ENCODE measurements around the gene PACS1. TPM values are rescaled to one million over a fixed set of nuclear protein-coding genes. Genes with fewer than 3 reads are reported as not detected.

Gene PACS1
- total and polyA plus RNA-seq, 5 donors from 2014 or later = 43.8 to 306 (median 48.3) TPM

DNA sequence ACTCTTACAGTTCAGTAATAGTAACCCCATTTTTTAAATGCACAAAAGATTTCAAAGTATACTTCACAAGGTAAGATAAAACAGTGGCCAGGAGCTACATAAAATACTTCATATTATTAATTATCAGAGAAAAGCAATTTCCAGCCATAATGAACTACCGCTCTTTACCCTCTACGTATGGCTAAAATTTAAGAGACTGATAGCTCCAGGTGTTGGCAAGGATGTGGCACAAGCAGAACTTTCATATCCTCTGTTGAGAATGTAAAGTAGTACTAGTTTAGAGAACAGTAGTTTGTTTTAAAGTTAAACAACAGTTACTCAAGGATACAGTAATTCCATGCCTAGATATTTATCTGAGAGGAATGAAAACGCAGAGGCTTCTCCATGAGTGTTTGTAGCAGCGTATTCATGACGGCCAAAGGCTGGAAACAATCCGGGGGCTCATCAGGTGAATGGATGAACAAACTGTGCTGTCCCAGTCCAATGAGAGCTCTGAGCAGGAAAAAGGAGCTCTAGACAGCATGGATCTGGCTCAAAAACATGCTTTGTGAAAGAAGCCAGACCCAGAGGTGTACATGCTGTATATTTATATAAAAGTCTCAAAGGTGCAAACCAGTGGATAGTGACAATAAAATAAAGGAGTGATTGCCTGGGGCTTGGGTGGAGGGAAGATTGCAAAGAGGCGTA is 85.5 kb downstream of the PACS1 start:
- Histone ChIP-seq H3K4me1 (ENCODE audit: control insufficient read depth, insufficient read depth, low read length, poor library complexity, severe bottlenecking) (peaks cover 1% of the 10 kb centered on the region), H3K27ac (ENCODE audit: insufficient read depth, low read length, poor library complexity, severe bottlenecking) (no peak overlapping the region), H3K9me3 (ENCODE audit: control insufficient read depth in 2 of 2, low read length in 2 of 2) (no peaks in the 10 kb centered on the region), H3K4me3 (ENCODE audit: low read depth, low read length) (no peak overlapping the region), H3K27me3 (ENCODE audit: control insufficient read depth, insufficient read depth, low read length) (no peaks in the 10 kb centered on the region), H3K36me3 (ENCODE audit: control insufficient read depth, insufficient read depth, low read length) (peaks cover 12% of the 10 kb centered on the region)
- no peaks in the 10 kb centered on the region for H3K9me3 Mint-ChIP-seq
- H3K36me3 Mint-ChIP-seq = peaks cover 21% of the 10 kb centered on the region
- H3K4me1 Mint-ChIP-seq = peaks cover 30 to 69% (median 52%) of the 10 kb centered on the region in 4 donors
- H3K27me3 Mint-ChIP-seq = no peaks in the 10 kb centered on the region
- no peak overlapping the region for H3K4me3 Mint-ChIP-seq
- H3K27ac Mint-ChIP-seq = peak overlapping the region in 1 of 3 donors; percentile 56
- DNase-seq (no peak), ATAC-seq (ENCODE audit: low read depth in 2 of 2) (no peak)

DNA sequence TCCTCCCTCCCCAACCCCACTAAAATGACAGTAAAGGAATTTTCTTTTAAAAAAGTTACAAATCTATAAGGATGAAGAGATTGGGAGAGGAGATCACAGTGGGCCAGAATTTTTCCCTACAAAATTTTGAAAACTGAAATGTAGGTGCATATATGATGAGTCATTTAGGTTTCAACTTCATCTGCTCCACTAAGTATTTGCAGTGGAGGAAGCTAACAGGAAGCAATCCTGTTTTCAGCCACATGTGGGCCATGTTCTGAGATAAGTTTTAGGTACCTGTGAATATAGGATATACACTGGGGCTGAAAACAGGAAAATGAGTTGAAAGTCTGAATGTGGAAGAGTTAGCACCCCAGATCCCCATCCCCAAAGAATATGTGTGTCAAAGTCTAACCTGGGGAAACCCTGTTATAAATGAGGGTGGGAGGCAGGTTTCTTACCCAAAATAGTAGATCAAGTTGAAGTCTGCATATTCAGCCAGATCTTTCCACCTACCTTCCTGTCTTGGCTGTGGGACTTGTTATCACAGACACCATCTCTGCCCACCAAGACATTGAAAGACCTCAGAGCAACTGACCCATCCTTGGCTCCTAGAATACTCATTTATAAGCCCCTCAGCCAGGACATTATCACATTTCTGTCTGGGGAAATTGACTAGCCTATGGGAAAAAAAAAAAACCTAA is 87.3 kb downstream of the PACS1 start:
- Mint-ChIP-seq H3K9me3 (no peaks in the 10 kb centered on the region), H3K36me3 (peaks cover 6% of the 10 kb centered on the region), H3K27ac (no peak overlapping the region), H3K4me1 (peaks cover 25 to 71% (median 49%) of the 10 kb centered on the region in 4 donors), H3K4me3 (no peak overlapping the region), H3K27me3 (no peaks in the 10 kb centered on the region)
- ATAC-seq (ENCODE audit: low read depth in 2 of 2) (no peak), DNase-seq (peak in 1 of 3 donors; percentile 12)
- H3K9me3 ChIP-seq (ENCODE audit: control insufficient read depth in 2 of 2, low read length in 2 of 2) = no peaks in the 10 kb centered on the region
- H3K4me1 ChIP-seq (ENCODE audit: control insufficient read depth, insufficient read depth, low read length, poor library complexity, severe bottlenecking) = peaks cover 6% of the 10 kb centered on the region
- peaks cover 10% of the 10 kb centered on the region for H3K36me3 ChIP-seq (ENCODE audit: control insufficient read depth, insufficient read depth, low read length)
- no peak overlapping the region for H3K4me3 ChIP-seq (ENCODE audit: low read depth, low read length)
- H3K27ac ChIP-seq (ENCODE audit: insufficient read depth, low read length, poor library complexity, severe bottlenecking) = no peak overlapping the region
- H3K27me3 ChIP-seq (ENCODE audit: control insufficient read depth, insufficient read depth, low read length) = no peaks in the 10 kb centered on the region

DNA sequence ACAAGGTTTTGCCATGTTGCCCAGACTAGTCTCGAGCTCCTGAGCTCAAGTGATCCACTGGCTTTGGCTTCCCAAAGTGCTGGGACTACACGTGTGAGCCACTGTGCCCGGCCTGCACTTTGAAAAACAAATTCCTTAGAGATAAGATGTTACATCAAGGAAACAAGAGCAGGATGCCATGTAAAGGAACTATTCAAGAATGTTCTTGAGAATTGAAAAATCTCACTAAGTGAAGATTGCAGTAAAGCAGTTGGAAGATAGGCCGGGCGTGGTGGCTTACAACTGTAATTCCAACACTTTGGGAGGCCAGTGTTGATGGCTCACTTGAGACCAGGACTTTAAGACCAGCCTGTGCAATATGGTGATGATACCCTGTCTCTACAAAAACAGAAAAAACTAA is 88.1 kb downstream of the PACS1 start:
- no peaks in the 10 kb centered on the region for H3K27me3 Mint-ChIP-seq
- H3K27ac Mint-ChIP-seq = peak overlapping the region in 2 of 3 donors; percentile 74 to 77
- H3K4me3 Mint-ChIP-seq = no peak overlapping the region
- no peaks in the 10 kb centered on the region for H3K36me3 Mint-ChIP-seq
- H3K27ac ChIP-seq (ENCODE audit: insufficient read depth, low read length, poor library complexity, severe bottlenecking) = no peak overlapping the region
- no peaks in the 10 kb centered on the region for H3K27me3 ChIP-seq (ENCODE audit: control insufficient read depth, insufficient read depth, low read length)
- H3K4me1 ChIP-seq (ENCODE audit: control insufficient read depth, insufficient read depth, low read length, poor library complexity, severe bottlenecking) = peaks cover 7% of the 10 kb centered on the region
- H3K4me1 Mint-ChIP-seq = peaks cover 26 to 74% (median 44%) of the 10 kb centered on the region in 4 donors
- DNase-seq (no peak), ATAC-seq (ENCODE audit: low read depth in 2 of 2) (no peak)
- no peak overlapping the region for H3K4me3 ChIP-seq (ENCODE audit: low read depth, low read length)
- no peaks in the 10 kb centered on the region for H3K9me3 Mint-ChIP-seq
- no peaks in the 10 kb centered on the region for H3K9me3 ChIP-seq (ENCODE audit: control insufficient read depth in 2 of 2, low read length in 2 of 2)
- H3K36me3 ChIP-seq (ENCODE audit: control insufficient read depth, insufficient read depth, low read length) = peaks cover 4% of the 10 kb centered on the region

DNA sequence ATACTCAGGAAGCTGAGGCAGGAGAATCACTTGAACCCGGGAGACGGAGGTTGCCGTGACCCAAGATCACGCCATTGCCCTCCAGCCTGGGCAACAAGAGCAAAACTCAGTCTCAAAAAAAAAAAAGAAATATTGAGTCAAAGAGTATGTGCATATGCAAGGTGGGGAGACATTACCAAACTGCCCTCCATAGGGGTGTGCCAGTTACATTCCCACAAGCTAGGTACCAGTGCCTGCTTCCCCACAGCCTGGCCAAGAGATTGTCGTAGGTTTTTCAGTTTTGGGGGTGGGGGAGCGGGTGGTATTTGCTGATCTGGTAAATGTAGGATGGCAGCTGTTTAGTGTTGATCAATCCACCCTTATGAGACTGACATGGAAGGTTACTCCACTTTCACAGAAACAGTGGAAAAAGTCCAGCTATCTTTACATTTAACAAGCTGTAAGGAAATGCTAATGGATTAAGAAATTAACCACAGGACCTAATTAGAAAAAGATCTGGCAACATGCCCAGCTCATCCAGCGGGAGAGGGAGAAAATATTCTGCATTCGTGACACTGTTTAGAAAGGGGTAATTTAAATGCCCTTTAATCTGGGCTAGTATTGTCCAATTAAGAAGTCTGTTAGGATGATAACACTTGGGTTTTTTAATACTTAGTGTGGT is 89.4 kb downstream of the PACS1 start:
- no peaks in the 10 kb centered on the region for H3K9me3 Mint-ChIP-seq
- Histone ChIP-seq H3K27me3 (ENCODE audit: control insufficient read depth, insufficient read depth, low read length) (no peaks in the 10 kb centered on the region), H3K36me3 (ENCODE audit: control insufficient read depth, insufficient read depth, low read length) (peaks cover 4% of the 10 kb centered on the region), H3K4me3 (ENCODE audit: low read depth, low read length) (no peak overlapping the region), H3K4me1 (ENCODE audit: control insufficient read depth, insufficient read depth, low read length, poor library complexity, severe bottlenecking) (peaks cover 7% of the 10 kb centered on the region), H3K27ac (ENCODE audit: insufficient read depth, low read length, poor library complexity, severe bottlenecking) (no peak overlapping the region), H3K9me3 (ENCODE audit: control insufficient read depth in 2 of 2, low read length in 2 of 2) (no peaks in the 10 kb centered on the region)
- no peak overlapping the region for H3K4me3 Mint-ChIP-seq
- no peaks in the 10 kb centered on the region for H3K36me3 Mint-ChIP-seq
- peaks cover 37 to 83% (median 50%) of the 10 kb centered on the region in 4 donors for H3K4me1 Mint-ChIP-seq
- H3K27me3 Mint-ChIP-seq = no peaks in the 10 kb centered on the region
- peak overlapping the region in 1 of 3 donors; percentile 43 for H3K27ac Mint-ChIP-seq
- DNase-seq (no peak), ATAC-seq (ENCODE audit: low read depth in 2 of 2) (no peak)

DNA sequence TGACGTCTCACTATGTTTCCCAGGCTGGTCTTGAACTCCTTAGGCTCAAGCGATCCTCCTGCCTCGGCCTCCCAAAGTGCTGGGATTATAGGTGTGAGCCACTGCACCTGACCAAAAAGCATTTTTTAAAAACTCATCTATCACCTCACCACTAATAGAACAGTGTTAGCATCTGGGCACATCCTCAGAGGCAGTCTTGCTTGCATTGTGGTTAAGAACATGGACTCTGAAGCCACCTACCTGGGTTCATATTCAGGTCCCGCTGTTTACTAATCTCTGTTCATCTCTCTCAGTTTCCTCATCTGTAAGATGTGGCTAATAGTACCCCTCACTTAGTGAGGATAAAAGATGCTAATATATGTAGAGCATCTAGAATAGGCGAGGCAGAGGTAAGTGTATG is 90.6 kb downstream of the PACS1 start:
- H3K4me1 Mint-ChIP-seq = peaks cover 41 to 85% (median 57%) of the 10 kb centered on the region in 4 donors
- peak overlapping the region in 2 of 3 donors; percentile 68 to 80 for H3K27ac Mint-ChIP-seq
- no peak overlapping the region for H3K4me3 ChIP-seq (ENCODE audit: low read depth, low read length)
- DNase-seq (no peak), ATAC-seq (ENCODE audit: low read depth in 2 of 2) (no peak)
- no peaks in the 10 kb centered on the region for H3K27me3 ChIP-seq (ENCODE audit: control insufficient read depth, insufficient read depth, low read length)
- H3K36me3 ChIP-seq (ENCODE audit: control insufficient read depth, insufficient read depth, low read length) = peaks cover 8% of the 10 kb centered on the region
- H3K9me3 ChIP-seq (ENCODE audit: control insufficient read depth in 2 of 2, low read length in 2 of 2) = no peaks in the 10 kb centered on the region
- H3K9me3 Mint-ChIP-seq = no peaks in the 10 kb centered on the region
- peaks cover 7% of the 10 kb centered on the region for H3K36me3 Mint-ChIP-seq
- no peaks in the 10 kb centered on the region for H3K27me3 Mint-ChIP-seq
- H3K4me3 Mint-ChIP-seq = peak overlapping the region in 1 of 4 donors; percentile 46
- peaks cover 7% of the 10 kb centered on the region for H3K4me1 ChIP-seq (ENCODE audit: control insufficient read depth, insufficient read depth, low read length, poor library complexity, severe bottlenecking)
- no peak overlapping the region for H3K27ac ChIP-seq (ENCODE audit: insufficient read depth, low read length, poor library complexity, severe bottlenecking)

DNA sequence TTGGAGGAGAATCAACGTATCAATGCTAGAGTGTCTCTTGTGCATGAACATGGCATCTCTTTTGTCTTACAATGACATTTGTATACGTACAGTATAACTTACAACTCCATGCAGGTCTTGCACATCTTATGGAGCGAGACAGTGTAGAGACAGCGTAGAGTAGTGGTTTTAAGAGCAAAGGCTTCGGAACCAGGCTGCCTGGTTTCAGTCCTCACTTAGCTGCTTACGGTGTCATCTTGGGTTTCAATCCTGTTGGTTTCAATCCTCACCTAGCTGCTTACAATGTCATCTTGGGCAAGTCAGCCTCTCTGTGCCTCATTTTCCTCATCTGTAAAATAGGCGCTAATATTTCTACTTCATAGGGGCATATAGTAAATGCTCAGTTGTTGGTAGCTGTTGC is 98.2 kb downstream of the PACS1 start:
- peak overlapping the region in 1 of 3 donors; percentile 67 for H3K27ac Mint-ChIP-seq
- Histone ChIP-seq H3K4me3 (ENCODE audit: low read depth, low read length) (no peak overlapping the region), H3K36me3 (ENCODE audit: control insufficient read depth, insufficient read depth, low read length) (peaks cover 16% of the 10 kb centered on the region)

DNA sequence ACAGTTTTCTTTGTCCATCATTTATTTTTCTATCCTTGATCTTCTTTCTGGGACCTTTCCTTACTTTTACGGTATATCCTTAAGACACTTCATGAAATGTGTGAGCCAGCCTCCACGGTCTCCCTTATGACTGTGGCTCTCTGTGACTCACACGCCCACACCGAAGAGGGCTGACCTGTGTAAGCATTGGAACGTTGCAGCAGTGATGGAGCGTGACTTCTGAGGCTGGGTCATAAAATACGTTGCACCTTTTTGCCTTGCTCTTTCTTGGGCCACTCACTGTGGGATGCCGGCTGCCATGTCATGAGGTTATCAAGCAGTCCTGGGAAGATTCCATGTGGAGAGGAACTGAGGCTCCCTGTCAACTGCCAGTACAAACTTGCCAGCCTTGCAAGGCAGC is 102.1 kb downstream of the PACS1 start:
- H3K27me3 ChIP-seq (ENCODE audit: control insufficient read depth, insufficient read depth, low read length) = no peaks in the 10 kb centered on the region
- peaks cover 19% of the 10 kb centered on the region for H3K36me3 Mint-ChIP-seq
- DNase-seq = no peak
- H3K4me1 Mint-ChIP-seq = peaks cover 22 to 73% (median 40%) of the 10 kb centered on the region in 4 donors
- peaks cover 5% of the 10 kb centered on the region for H3K4me1 ChIP-seq (ENCODE audit: control insufficient read depth, insufficient read depth, low read length, poor library complexity, severe bottlenecking)
- no peak for ATAC-seq (ENCODE audit: low read depth in 2 of 2)
- H3K4me3 ChIP-seq (ENCODE audit: low read depth, low read length) = no peak overlapping the region
- peaks cover 12% of the 10 kb centered on the region for H3K36me3 ChIP-seq (ENCODE audit: control insufficient read depth, insufficient read depth, low read length)
- no peaks in the 10 kb centered on the region for H3K27me3 Mint-ChIP-seq
- no peaks in the 10 kb centered on the region for H3K9me3 ChIP-seq (ENCODE audit: control insufficient read depth in 2 of 2, low read length in 2 of 2)
- no peaks in the 10 kb centered on the region for H3K9me3 Mint-ChIP-seq
- H3K27ac Mint-ChIP-seq = peak overlapping the region in 1 of 3 donors; percentile 39
- peak overlapping the region in 1 of 4 donors; percentile 57 for H3K4me3 Mint-ChIP-seq
- H3K27ac ChIP-seq (ENCODE audit: insufficient read depth, low read length, poor library complexity, severe bottlenecking) = no peak overlapping the region

More for the DNA sequence above, 98.2 kb downstream of the PACS1 start:
- H3K4me1 ChIP-seq (ENCODE audit: control insufficient read depth, insufficient read depth, low read length, poor library complexity, severe bottlenecking) = peaks cover 5% of the 10 kb centered on the region
- no peaks in the 10 kb centered on the region for H3K9me3 ChIP-seq (ENCODE audit: control insufficient read depth in 2 of 2, low read length in 2 of 2)
- Mint-ChIP-seq H3K4me3 (no peak overlapping the region), H3K4me1 (peaks cover 28 to 75% (median 52%) of the 10 kb centered on the region in 4 donors), H3K9me3 (no peaks in the 10 kb centered on the region), H3K27me3 (no peaks in the 10 kb centered on the region), H3K36me3 (peaks cover 21% of the 10 kb centered on the region)
- DNase-seq (no peak), ATAC-seq (ENCODE audit: low read depth in 2 of 2) (no peak)
- H3K27me3 ChIP-seq (ENCODE audit: control insufficient read depth, insufficient read depth, low read length) = no peaks in the 10 kb centered on the region
- H3K27ac ChIP-seq (ENCODE audit: insufficient read depth, low read length, poor library complexity, severe bottlenecking) = no peak overlapping the region
